Hepatocyte (in vitro differentiated cells): Measurements from ENCODE around the gene FGFBP3.

Source experiments
- EZH2 ChIP-seq: fragments of 200-600 bp; sonication (generic); IDR thresholded peaks from 2 replicates; pipeline ENCODE4 v1.6.1; 2016; ENCODE audit warnings: antibody characterized with exemption, mild to moderate bottlenecking, borderline replicate concordance
- EZH2phosphoT487 ChIP-seq: fragments of 200-600 bp; sonication (generic); IDR thresholded peaks from one replicate; pipeline ENCODE4 v1.6.1; 2018; ENCODE audit warnings: antibody characterized with exemption, mild to moderate bottlenecking, low read depth, moderate library complexity; ENCODE audit not compliant: unreplicated experiment, severe bottlenecking
- TF ChIP-seq, protein P1 (sequence below): fragments of 200-600 bp; sonication (generic); IDR thresholded peaks from 2 replicates; pipeline ENCODE4 v1.5.1; 2016; ENCODE audit warnings: antibody characterized with exemption, mild to moderate bottlenecking; ENCODE audit not compliant: poor library complexity

DNA sequence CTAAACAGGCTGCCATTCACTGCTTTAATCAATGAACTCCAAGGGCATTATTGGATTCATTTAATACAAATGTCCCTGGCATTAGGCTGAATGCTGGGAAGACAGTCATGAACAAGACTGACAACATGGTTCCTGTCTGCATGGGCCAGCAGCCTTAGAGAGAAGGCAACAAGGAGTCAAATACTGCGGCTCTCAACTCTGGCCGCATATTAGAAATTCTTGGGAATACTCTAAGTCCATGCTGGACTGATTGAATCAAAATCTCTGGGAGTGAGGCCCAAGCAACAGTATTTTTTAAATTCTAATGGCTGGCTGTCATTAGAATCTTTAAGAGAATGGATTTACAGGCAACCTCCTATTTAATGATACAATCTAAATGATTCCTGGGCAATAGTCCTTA lies 34.1 kb downstream of the FGFBP3 start:
- TF ChIP-seq, protein P1, sequence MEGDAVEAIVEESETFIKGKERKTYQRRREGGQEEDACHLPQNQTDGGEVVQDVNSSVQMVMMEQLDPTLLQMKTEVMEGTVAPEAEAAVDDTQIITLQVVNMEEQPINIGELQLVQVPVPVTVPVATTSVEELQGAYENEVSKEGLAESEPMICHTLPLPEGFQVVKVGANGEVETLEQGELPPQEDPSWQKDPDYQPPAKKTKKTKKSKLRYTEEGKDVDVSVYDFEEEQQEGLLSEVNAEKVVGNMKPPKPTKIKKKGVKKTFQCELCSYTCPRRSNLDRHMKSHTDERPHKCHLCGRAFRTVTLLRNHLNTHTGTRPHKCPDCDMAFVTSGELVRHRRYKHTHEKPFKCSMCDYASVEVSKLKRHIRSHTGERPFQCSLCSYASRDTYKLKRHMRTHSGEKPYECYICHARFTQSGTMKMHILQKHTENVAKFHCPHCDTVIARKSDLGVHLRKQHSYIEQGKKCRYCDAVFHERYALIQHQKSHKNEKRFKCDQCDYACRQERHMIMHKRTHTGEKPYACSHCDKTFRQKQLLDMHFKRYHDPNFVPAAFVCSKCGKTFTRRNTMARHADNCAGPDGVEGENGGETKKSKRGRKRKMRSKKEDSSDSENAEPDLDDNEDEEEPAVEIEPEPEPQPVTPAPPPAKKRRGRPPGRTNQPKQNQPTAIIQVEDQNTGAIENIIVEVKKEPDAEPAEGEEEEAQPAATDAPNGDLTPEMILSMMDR: no peak
- TF ChIP-seq EZH2phosphoT487: no peak
- no peak for TF ChIP-seq EZH2
